IPS DF 6.9 (cell line): Measurements from ENCODE around the gene CASP5.

Experiments used
- DNase-seq: peaks from one replicate; pipeline ENCODE4 v3.0.0-alpha.2; 2013; ENCODE audit warnings: low read depth, low spot score
- H3K27ac ChIP-seq: one replicate; pipeline ENCODE4 v1.5.1; 2013; ENCODE audit warnings: low read length, control low read depth
- H3K27me3 ChIP-seq: 2 replicates; pipeline ENCODE4 v1.6.1; 2013; ENCODE audit warnings: mild to moderate bottlenecking, low read length; ENCODE audit not compliant: control insufficient read depth, insufficient read depth
- H3K36me3 ChIP-seq: 2 replicates; pipeline ENCODE4 v1.6.1; 2013; ENCODE audit warnings: low read length; ENCODE audit not compliant: control insufficient read depth, insufficient read depth
- H3K4me1 ChIP-seq: 2 replicates; pipeline ENCODE4 v1.6.1; 2013; ENCODE audit warnings: low read length; ENCODE audit not compliant: control insufficient read depth, insufficient read depth
- H3K4me3 ChIP-seq: 2 replicates; pipeline ENCODE4 v1.5.1; 2013; ENCODE audit warnings: mild to moderate bottlenecking, low read length
- H3K9me3 ChIP-seq: 2 replicates; pipeline ENCODE4 v1.6.1; 2013; ENCODE audit warnings: low read length, inconsistent platforms; ENCODE audit not compliant: control insufficient read depth, insufficient read depth
- WGBS: extraction: QIAGEN DNeasy Blood & Tissue Kit; methylation state at CpG from one replicate; pipeline ENCODE4 v1.1.7; 2013; ENCODE audit warnings: mixed read lengths, missing lambda C conversion rate; ENCODE audit not compliant: insufficient read length, insufficient coverage; 5-methylcytosine and 5-hydroxymethylcytosine counted together

CASP5 gene

DNA sequence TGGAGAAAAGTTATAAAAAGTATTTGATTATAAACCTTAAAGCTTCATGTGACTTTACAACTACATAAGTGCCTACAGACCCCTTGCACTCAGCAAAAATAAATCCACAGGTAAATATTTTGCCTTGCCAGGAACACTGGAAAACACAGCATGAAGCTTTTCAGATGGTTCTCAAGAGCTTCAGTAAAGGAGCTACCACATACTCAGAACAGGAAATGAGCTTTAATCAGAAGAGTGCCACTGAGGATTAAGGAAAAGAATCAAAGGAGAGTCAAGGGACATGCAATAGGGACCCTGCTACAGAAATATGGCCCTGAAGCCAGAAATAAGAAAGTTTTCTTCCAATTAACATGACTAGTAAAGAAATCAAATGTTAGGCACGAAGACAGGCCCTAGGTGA lies 10.8 kb upstream of the CASP5 start:
- Histone ChIP-seq H3K36me3 (no peaks in the 10 kb centered on the region), H3K27me3 (no peaks in the 10 kb centered on the region), H3K4me3 (no peak overlapping the region), H3K9me3 (peaks cover 1% of the 10 kb centered on the region; the same call in 1 of the 2 replicates), H3K27ac (no peak overlapping the region), H3K4me1 (no peaks in the 10 kb centered on the region)
- no CpG with 5 or more reads among the region's 1 CpG for WGBS
- DNase-seq = no peak

DNA sequence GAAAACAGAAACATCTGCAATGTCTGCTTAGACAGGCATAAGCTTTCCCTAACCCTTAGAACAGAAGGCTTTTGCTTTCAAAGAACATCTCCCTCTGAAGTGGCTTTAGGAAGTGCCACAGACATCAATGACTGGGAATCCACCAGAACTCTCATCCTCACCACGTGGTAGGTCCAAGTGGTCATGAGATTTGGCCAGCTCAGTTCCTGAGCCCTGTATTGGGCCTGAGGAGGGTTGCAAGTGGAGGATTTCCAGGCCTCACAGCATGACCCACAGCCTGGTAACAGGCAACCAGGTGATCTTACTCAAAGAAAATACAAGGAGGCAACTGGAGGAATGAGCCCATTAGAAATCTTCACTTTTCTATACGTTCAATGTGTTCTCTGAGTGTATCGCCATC lies 10.4 kb upstream of the CASP5 start:
- peaks cover 1% of the 10 kb centered on the region; the same call in 1 of the 2 replicates for H3K9me3 ChIP-seq
- no peak overlapping the region for H3K4me3 ChIP-seq
- H3K27me3 ChIP-seq = no peaks in the 10 kb centered on the region
- H3K36me3 ChIP-seq = no peaks in the 10 kb centered on the region
- no peak for DNase-seq
- 100% methylated on average over 1 of the region's 3 CpGs for WGBS
- no peaks in the 10 kb centered on the region for H3K4me1 ChIP-seq
- no peak overlapping the region for H3K27ac ChIP-seq

DNA sequence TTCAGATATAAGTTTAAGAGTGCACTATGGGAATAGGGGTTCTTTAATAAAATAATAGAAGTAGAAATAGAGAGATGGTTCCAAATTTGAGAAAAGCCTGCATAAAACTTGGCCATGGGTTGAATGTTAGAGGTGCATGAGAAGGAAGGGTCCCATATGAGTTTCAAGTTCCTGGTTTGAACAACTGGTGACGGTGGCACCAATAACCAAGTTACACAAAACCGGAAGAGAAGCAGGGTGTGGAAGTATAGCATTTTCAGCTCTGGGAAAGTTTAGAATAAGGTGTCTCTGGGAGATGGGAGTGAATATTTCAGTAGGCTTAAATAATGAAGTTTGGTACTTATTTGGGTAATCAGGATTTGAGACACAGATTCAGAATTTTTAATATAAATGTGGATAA lies 9.5 kb upstream of the CASP5 start:
- no peak for DNase-seq
- no CpG with 5 or more reads among the region's 2 CpGs for WGBS
- no peaks in the 10 kb centered on the region for H3K4me1 ChIP-seq
- peaks cover 1% of the 10 kb centered on the region; the same call in 1 of the 2 replicates for H3K9me3 ChIP-seq
- no peak overlapping the region for H3K4me3 ChIP-seq
- H3K36me3 ChIP-seq = no peaks in the 10 kb centered on the region
- no peak overlapping the region for H3K27ac ChIP-seq
- no peaks in the 10 kb centered on the region for H3K27me3 ChIP-seq

DNA sequence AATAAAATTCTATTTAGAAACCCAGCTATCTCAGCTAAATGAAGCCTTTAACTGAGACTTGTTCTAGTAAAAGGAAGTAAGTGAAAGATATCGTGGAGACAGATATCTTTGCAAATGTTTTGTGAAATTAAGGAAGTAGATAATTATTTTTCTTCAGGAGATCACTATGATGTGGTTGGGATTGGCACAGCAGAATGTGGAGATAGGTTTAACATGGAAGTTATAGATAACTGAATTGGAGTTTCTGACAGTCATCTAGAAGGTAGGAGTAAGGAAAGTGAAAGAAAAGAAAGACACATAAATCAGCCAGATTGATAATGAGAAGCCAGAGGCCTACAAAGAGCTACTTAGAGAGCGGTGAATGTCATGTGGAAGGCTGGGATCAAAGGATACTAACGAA lies 4.7 kb upstream of the CASP5 start:
- H3K27ac ChIP-seq = no peak overlapping the region
- H3K4me1 ChIP-seq = no peaks in the 10 kb centered on the region
- peaks cover 1% of the 10 kb centered on the region; the same call in 1 of the 2 replicates for H3K9me3 ChIP-seq
- DNase-seq = no peak
- WGBS = 100% methylated on average over 1 of the region's 3 CpGs
- no peaks in the 10 kb centered on the region for H3K27me3 ChIP-seq
- no peaks in the 10 kb centered on the region for H3K36me3 ChIP-seq
- no peak overlapping the region for H3K4me3 ChIP-seq

DNA sequence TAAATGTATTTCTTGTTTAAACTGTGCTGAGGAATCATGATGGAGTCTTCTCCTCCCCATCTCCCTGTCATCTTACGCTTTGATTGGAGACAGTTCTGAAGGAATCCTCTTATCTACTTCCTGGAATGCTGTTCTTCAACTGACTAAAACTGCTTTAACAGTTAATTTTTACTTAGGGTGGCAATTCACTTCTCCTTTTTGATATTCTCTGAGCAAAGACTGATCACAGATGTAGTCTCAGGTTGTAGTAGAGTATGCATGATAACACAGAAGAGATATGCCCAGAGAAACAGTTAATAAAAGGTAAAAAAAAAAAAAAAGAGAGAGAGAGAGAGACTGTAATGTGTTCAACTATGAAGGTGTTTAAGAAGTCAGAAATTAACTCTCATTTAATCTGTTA lies 1.4 kb upstream of the CASP5 start:
- Histone ChIP-seq H3K27ac (no peak overlapping the region), H3K9me3 (no peaks in the 10 kb centered on the region), H3K4me1 (no peaks in the 10 kb centered on the region), H3K4me3 (no peak overlapping the region), H3K36me3 (no peaks in the 10 kb centered on the region), H3K27me3 (no peaks in the 10 kb centered on the region)
- no peak for DNase-seq
- no CpG with 5 or more reads among the region's 1 CpG for WGBS

DNA sequence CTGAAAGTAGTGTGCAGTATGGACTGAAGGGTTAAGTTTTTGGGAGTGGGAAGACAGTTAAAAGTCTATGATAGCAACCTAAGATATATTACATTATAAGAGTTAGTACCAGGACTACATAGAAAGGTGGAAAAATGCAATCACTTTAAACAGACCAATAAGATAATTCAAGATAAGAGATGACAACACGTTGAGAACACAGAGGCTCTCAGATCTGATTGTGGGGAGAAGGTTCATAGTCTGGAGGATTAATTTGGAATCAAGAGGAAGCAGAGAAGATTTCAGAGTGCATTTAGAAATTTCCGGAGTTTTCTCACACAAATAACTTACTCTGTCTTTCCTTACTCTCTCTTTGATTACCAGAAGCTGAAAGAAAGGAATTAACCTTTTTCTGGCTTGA lies 441 bp downstream of the CASP5 start:
- Histone ChIP-seq H3K27me3 (no peaks in the 10 kb centered on the region), H3K4me3 (no peak overlapping the region), H3K9me3 (no peaks in the 10 kb centered on the region), H3K27ac (no peak overlapping the region), H3K4me1 (no peaks in the 10 kb centered on the region), H3K36me3 (no peaks in the 10 kb centered on the region)
- WGBS = no CpG with 5 or more reads among the region's 2 CpGs
- DNase-seq = no peak

DNA sequence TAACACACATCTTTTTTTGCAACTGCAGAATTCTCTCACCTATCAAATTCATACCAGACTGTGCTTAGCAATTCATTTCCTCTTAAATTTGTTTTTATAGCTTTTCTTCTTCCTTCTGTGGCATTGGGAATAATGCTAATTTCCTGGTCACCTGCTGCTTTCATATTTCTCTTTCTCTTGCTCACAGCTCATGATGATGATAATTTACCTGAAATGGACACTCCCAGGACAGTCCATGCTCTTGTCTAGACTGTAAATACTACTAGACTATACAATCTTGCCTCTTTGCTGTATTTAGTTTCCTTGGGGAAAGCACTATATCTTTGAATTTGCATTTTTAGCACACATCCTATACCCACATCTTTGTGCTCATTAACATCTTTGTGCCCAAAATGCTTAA lies 15.5 kb downstream of the CASP5 start:
- Histone ChIP-seq H3K27me3 (no peaks in the 10 kb centered on the region), H3K9me3 (no peaks in the 10 kb centered on the region), H3K4me1 (no peaks in the 10 kb centered on the region), H3K36me3 (no peaks in the 10 kb centered on the region), H3K4me3 (no peak overlapping the region), H3K27ac (no peak overlapping the region)
- no peak for DNase-seq

DNA sequence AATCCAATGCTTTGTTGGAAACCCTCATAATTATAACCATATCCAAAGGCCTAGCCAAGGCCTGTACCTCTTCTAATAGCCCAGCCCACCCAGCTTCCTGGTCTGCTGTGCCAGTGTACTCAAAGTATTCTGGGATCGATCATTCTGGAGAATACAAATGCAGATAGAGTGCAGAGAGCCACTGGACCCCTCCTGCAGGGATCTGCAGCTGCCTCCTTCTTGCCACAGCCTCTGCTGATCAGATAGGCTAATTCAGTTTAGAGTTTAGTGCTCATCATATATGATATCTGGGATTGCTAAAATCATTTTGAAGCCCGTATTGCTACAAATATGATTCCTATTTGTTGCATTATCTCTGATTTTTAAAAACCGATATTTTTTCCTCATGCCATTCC lies 17.5 kb downstream of the CASP5 start:
- Histone ChIP-seq H3K27me3 (no peaks in the 10 kb centered on the region), H3K9me3 (no peaks in the 10 kb centered on the region), H3K4me3 (no peak overlapping the region), H3K36me3 (no peaks in the 10 kb centered on the region), H3K4me1 (no peaks in the 10 kb centered on the region), H3K27ac (no peak overlapping the region)
- no CpG with 5 or more reads among the region's 3 CpGs for WGBS
- no peak for DNase-seq

DNA sequence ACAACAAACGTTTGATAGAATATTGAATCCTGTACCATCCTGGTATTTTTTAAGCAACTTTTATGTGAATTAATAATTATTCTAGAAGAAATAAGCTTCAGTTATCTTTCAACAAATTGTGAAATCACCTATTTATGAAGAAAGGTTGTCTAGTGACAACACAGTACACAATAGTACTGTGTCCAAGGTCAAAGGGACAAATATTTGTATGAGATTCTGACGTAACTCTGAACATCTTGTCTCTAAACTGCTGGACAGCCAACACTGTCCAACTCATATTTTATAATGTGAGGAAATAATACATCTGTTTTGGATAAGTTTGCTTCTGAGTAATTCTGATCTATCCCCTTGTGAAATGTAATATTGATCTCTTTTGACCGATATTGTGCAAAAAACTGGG lies 18.9 kb downstream of the CASP5 start:
- H3K27me3 ChIP-seq = no peaks in the 10 kb centered on the region
- H3K4me3 ChIP-seq = no peak overlapping the region
- no peaks in the 10 kb centered on the region for H3K36me3 ChIP-seq
- no peak for DNase-seq
- WGBS = no CpG with 5 or more reads among the region's 3 CpGs
- H3K9me3 ChIP-seq = no peaks in the 10 kb centered on the region
- H3K27ac ChIP-seq = no peak overlapping the region
- H3K4me1 ChIP-seq = no peaks in the 10 kb centered on the region

DNA sequence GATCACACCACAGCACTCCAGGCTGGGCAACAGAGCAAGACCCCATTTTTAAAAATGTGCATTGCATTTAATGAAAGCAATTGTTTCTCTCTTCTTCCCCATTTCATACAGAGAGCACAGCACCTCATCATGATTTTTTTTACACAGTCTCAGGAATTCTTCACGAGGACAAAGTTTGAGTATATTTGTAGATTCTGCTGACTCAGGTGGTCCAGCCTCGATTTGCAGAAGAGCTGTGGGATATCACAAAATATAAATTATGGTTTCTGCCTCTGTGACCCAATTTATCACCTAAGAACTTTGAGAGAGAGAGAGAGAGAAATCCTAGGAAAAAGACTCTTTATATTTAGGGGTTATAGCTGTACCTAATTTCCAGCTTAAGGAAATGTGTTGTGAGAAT lies 19.8 kb downstream of the CASP5 start:
- WGBS = no CpG with 5 or more reads among the region's 2 CpGs
- Histone ChIP-seq H3K9me3 (no peaks in the 10 kb centered on the region), H3K36me3 (no peaks in the 10 kb centered on the region), H3K4me1 (no peaks in the 10 kb centered on the region), H3K4me3 (no peak overlapping the region), H3K27ac (no peak overlapping the region), H3K27me3 (no peaks in the 10 kb centered on the region)
- no peak for DNase-seq

DNA sequence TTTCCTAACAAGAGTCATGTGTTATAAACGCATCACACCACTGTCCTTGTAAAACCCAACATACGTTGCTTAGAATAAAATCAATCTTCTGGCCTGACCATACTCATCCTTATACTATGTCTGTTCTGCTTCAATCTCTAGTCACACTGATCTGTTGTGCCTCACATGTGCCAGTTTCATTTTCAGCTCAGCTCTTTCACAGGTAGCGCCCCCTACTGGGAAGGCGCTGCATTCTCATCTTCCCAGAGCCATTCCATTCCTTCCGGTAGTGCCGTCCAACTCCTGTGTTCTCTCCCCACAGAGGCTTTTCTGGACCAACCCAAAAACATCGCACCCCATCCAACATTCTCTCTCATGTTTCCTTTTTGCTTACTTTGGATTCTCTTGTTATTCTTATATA lies 22.2 kb downstream of the CASP5 start:
- Histone ChIP-seq H3K27ac (no peak overlapping the region), H3K27me3 (no peaks in the 10 kb centered on the region), H3K36me3 (no peaks in the 10 kb centered on the region), H3K4me3 (no peak overlapping the region), H3K4me1 (no peaks in the 10 kb centered on the region), H3K9me3 (no peaks in the 10 kb centered on the region)
- WGBS = no CpG with 5 or more reads among the region's 7 CpGs
- peak; percentile 20 for DNase-seq
